SK-N-SH (cell line): ENCODE data around the gene PARP4.

Experiments
- CTCF ChIP-seq: fragments of 200-600 bp; sonication (generic); IDR thresholded peaks from 2 replicates; pipeline ENCODE4 v1.6.1; 2017; ENCODE audit warnings: antibody characterized with exemption, mild to moderate bottlenecking, moderate library complexity
- GABPA ChIP-seq: IDR thresholded peaks from 2 replicates; pipeline ENCODE4 v1.4.0; 2012; ENCODE audit warnings: low read depth, mild to moderate bottlenecking
- JUND ChIP-seq: IDR thresholded peaks from 2 replicates; pipeline ENCODE4 v1.4.0; 2012
- POLR2AphosphoS5 ChIP-seq: IDR thresholded peaks from 2 replicates; pipeline ENCODE4 v1.6.1; 2012; ENCODE audit warnings: low read depth, low read length
- REST ChIP-seq: IDR thresholded peaks from 2 replicates; pipeline ENCODE4 v1.6.1; 2012; ENCODE audit warnings: mild to moderate bottlenecking, low read depth, low read length, moderate library complexity
- RXRA ChIP-seq: IDR thresholded peaks from 2 replicates; pipeline ENCODE4 v1.4.0; 2012; ENCODE audit warnings: low read depth, mild to moderate bottlenecking, borderline replicate concordance
- TAF1 ChIP-seq: IDR thresholded peaks from 2 replicates; pipeline ENCODE4 v1.6.1; 2012; ENCODE audit warnings: low read depth, mild to moderate bottlenecking, low read length, moderate library complexity, borderline replicate concordance
- USF1 ChIP-seq: IDR thresholded peaks from 2 replicates; pipeline ENCODE4 v1.4.0; 2012; ENCODE audit warnings: low read depth, borderline replicate concordance
- YY1 ChIP-seq: IDR thresholded peaks from 2 replicates; pipeline ENCODE4 v1.4.0; 2012; ENCODE audit warnings: low read depth, mild to moderate bottlenecking
- TF ChIP-seq, protein P1 (sequence below): fragments of 150-350 bp; IDR thresholded peaks from 2 replicates; pipeline ENCODE4 v1.6.1; 2017; ENCODE audit warnings: antibody characterized with exemption, low read length, low read depth, borderline replicate concordance

DNA sequence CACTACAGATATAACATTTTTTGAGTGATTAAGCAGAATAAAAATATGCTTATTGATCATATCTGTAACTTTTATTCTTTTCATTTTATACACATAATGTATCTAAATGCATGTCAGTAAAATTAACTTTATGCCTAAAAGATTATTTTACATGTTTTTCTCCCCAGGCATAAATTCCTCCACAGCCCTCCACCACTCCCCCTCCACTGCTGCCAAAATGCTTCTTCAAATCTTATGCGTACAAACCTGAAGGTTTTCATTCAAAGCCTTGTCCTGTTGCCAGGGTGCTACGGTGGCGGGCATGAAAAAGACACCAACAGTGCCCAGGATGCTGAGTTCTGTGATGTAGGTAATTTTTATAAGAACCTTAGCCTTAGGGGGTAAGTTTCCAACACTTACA, 52.9 kb downstream of the PARP4 start:
- no peak for TF ChIP-seq TAF1
- no peak for TF ChIP-seq CTCF
- TF ChIP-seq JUND: no peak
- TF ChIP-seq REST: no peak
- no peak for TF ChIP-seq USF1
- TF ChIP-seq RXRA: no peak
- TF ChIP-seq, protein P1, sequence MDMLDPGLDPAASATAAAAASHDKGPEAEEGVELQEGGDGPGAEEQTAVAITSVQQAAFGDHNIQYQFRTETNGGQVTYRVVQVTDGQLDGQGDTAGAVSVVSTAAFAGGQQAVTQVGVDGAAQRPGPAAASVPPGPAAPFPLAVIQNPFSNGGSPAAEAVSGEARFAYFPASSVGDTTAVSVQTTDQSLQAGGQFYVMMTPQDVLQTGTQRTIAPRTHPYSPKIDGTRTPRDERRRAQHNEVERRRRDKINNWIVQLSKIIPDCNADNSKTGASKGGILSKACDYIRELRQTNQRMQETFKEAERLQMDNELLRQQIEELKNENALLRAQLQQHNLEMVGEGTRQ: no peak
- no peak for TF ChIP-seq POLR2AphosphoS5
- TF ChIP-seq GABPA: no peak
- no peak for TF ChIP-seq YY1
